SU-DHL-6 (cell line): ENCODE results near the gene CLEC20A.

Source experiments
- H2AFZ ChIP-seq: fragments of 200-600 bp; sonication (generic); 2 replicates; pipeline ENCODE4 v1.6.1; 2014; ENCODE audit warnings: low read depth, mild to moderate bottlenecking, moderate library complexity, mixed read lengths, antibody characterized with exemption, low read length; ENCODE audit not compliant: severe bottlenecking
- H3F3A ChIP-seq: fragments of 200-600 bp; shearing (Covaris generic); 2 replicates; pipeline ENCODE4 v1.6.0; 2016; ENCODE audit warnings: antibody characterized with exemption, mild to moderate bottlenecking; ENCODE audit not compliant: insufficient read depth
- H3K27ac ChIP-seq: fragments of 200-600 bp; sonication (generic); 2 replicates; pipeline ENCODE4 v1.5.1; 2016; ENCODE audit warnings: low read depth, mild to moderate bottlenecking, low read length, moderate library complexity, mixed read lengths
- H3K27me3 ChIP-seq: fragments of 200-600 bp; sonication (generic), shearing (Covaris generic); 2 replicates; pipeline ENCODE4 v1.6.0; 2014; ENCODE audit warnings: mild to moderate bottlenecking, low read length
- H3K36me3 ChIP-seq: fragments of 200-600 bp; sonication (generic); 2 replicates; pipeline ENCODE4 v1.6.1; 2014; ENCODE audit warnings: mild to moderate bottlenecking, low read length, mixed read lengths
- H3K4me2 ChIP-seq: fragments of 300-600, 200-600 bp; shearing (Covaris generic), sonication (generic); 2 replicates; pipeline ENCODE4 v1.6.0; 2014; ENCODE audit warnings: low read length, low read depth, mild to moderate bottlenecking; ENCODE audit not compliant: poor library complexity, severe bottlenecking
- H3K4me3 ChIP-seq: fragments of 200-600 bp; sonication (generic); 2 replicates; pipeline ENCODE4 v1.5.1; 2014; ENCODE audit warnings: antibody characterized with exemption, low read length, mild to moderate bottlenecking, mixed read lengths; ENCODE audit not compliant: insufficient read depth, poor library complexity, severe bottlenecking
- H3K79me2 ChIP-seq: fragments of 200-600 bp; sonication (generic); 2 replicates; pipeline ENCODE4 v1.6.1; 2014; ENCODE audit warnings: mild to moderate bottlenecking, low read length, moderate library complexity; ENCODE audit not compliant: insufficient read depth
- H3K9ac ChIP-seq: fragments of 200-600 bp; sonication (generic); 2 replicates; pipeline ENCODE4 v1.7.0; 2014; ENCODE audit warnings: mild to moderate bottlenecking, low read length
- H3K9me2 ChIP-seq: fragments of 200-600 bp; sonication (generic); replicated peaks from 2 replicates; pipeline ENCODE4 v1.6.1; 2014; ENCODE audit warnings: low read length; ENCODE audit not compliant: insufficient read depth
- H3K9me3 ChIP-seq: fragments of 200-600 bp; sonication (generic); 2 replicates; pipeline ENCODE4 v1.6.1; 2014; ENCODE audit warnings: low read length, mixed read lengths; ENCODE audit not compliant: insufficient read depth
- H4K20me1 ChIP-seq: fragments of 200-600 bp; sonication (generic); 2 replicates; pipeline ENCODE4 v1.6.1; 2014; ENCODE audit warnings: low read depth, mild to moderate bottlenecking, antibody characterized with exemption, low read length, moderate library complexity, mixed read lengths
- EZH2phosphoT487 ChIP-seq: fragments of 200-600 bp; sonication (generic), shearing (Covaris generic); conservative IDR thresholded peaks from 2 replicates; pipeline ENCODE4 v1.6.1; 2018; ENCODE audit warnings: mild to moderate bottlenecking, antibody characterized with exemption, low read length, moderate library complexity, mixed read lengths
- TF ChIP-seq, protein P1 (sequence below): fragments of 200-600 bp; sonication (generic); IDR thresholded peaks from one replicate; pipeline ENCODE4 v1.5.1; 2017; ENCODE audit warnings: antibody characterized with exemption, mild to moderate bottlenecking, low read length, moderate library complexity; ENCODE audit not compliant: insufficient read depth, poor library complexity, severe bottlenecking

CLEC20A gene

DNA sequence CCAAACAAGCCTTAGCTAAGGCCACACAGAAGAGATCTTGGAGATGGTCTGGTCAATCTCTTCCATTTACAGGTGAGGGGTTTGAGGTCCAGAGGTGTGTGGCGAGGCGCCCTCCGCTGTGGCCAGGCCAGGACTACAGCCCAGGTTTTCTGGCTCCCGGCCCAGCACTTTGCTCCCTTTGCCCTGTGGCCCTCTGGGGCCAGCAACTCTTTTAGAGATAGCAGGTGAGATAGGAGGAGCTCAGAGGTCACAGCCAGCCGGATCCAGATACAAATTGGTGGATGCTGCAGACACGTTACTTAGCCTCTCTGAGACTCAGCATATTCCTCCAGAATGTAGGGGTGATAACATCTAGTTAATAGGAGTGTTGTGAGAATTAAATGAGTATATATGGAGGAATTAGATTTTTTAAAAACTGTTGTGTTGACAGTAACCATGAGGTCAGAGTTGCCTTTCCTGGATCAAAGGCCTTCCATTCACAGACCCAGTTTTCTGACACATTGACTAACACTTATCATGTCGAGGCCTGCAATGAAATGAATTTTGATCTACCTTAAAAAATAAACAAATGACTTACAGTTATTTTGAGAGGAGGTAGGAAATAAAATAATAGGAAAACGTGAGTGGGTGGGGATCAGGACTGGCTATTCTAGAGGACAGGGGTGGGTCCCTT, 32.7 kb upstream of the CLEC20A start:
- no peak overlapping the region for H3K27ac ChIP-seq
- H3K79me2 ChIP-seq: no peaks in the 10 kb centered on the region
- no peaks in the 10 kb centered on the region for H3K27me3 ChIP-seq
- H3K9me3 ChIP-seq: no peaks in the 10 kb centered on the region
- H3F3A ChIP-seq: no peaks in the 10 kb centered on the region
- H4K20me1 ChIP-seq: no peaks in the 10 kb centered on the region
- H3K9ac ChIP-seq: no peak overlapping the region
- H3K9me2 ChIP-seq: no peaks in the 10 kb centered on the region
- no peak overlapping the region for H2AFZ ChIP-seq
- TF ChIP-seq, protein P1, sequence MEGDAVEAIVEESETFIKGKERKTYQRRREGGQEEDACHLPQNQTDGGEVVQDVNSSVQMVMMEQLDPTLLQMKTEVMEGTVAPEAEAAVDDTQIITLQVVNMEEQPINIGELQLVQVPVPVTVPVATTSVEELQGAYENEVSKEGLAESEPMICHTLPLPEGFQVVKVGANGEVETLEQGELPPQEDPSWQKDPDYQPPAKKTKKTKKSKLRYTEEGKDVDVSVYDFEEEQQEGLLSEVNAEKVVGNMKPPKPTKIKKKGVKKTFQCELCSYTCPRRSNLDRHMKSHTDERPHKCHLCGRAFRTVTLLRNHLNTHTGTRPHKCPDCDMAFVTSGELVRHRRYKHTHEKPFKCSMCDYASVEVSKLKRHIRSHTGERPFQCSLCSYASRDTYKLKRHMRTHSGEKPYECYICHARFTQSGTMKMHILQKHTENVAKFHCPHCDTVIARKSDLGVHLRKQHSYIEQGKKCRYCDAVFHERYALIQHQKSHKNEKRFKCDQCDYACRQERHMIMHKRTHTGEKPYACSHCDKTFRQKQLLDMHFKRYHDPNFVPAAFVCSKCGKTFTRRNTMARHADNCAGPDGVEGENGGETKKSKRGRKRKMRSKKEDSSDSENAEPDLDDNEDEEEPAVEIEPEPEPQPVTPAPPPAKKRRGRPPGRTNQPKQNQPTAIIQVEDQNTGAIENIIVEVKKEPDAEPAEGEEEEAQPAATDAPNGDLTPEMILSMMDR: no peak
- no peak for TF ChIP-seq EZH2phosphoT487
- no peak overlapping the region for H3K4me3 ChIP-seq
- H3K36me3 ChIP-seq: no peaks in the 10 kb centered on the region
- no peak overlapping the region for H3K4me2 ChIP-seq

DNA sequence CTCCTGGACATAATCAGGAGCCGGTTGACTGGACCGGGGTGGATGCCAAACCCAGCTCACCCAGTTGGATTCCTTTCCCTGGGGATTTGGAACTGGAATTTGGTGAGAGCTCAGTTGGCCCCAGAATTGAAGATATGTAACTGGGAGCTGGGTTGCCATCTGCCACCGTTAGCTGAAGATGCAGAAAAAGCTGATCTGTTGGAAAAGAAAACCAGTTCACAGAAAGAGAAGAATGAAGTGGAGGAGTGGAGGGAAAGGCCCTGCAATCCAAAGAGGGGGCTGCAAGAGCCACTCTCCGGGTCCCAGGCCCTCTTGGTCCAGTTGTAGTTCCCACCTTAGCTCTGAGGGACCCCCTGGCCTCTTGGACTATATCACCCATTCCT, 32.2 kb upstream of the CLEC20A start:
- Histone ChIP-seq H3K9me3 (no peaks in the 10 kb centered on the region), H3K4me3 (no peak overlapping the region), H3K4me2 (no peak overlapping the region), H3K9me2 (no peaks in the 10 kb centered on the region), H4K20me1 (no peaks in the 10 kb centered on the region), H3K9ac (no peak overlapping the region), H2AFZ (no peak overlapping the region), H3K27ac (no peak overlapping the region), H3K79me2 (no peaks in the 10 kb centered on the region), H3K27me3 (no peaks in the 10 kb centered on the region), H3F3A (no peaks in the 10 kb centered on the region), H3K36me3 (no peaks in the 10 kb centered on the region)
- TF ChIP-seq, protein P1: no peak
- no peak for TF ChIP-seq EZH2phosphoT487

DNA sequence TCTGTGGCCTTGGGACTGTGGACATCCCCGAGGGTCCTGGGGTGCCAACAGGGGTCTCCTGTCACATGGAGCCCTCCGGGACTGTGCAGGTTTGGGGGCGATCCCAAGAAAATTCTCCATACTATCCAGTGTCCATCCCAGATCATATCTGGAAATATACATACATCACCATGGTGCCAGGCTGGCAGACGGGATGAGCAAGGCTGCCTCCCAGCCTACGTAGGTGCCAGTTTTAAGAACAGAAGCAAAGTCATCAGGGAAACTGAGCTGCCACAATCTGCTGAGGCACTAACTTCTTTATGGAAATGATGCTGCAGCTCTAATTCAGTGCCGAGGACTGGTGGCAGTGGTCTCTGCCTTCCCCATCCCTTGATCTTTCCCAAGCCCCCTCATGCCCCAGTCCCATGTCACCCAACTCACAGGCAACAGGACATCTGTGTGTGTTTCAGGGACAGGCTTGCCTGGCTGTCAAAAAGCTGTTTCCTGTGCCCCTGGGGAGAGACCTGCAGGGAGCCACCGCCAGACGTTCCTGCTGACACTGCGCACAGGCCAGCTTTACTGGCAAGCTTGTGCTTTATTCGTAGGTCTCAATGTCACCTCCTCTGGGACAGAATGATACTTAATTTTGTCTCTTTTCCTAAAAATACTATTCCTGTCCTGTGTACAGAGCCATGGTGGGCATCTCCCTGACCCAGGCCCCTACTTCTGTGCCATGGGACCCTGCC, 31.6 kb upstream of the CLEC20A start:
- no peaks in the 10 kb centered on the region for H3F3A ChIP-seq
- H4K20me1 ChIP-seq: no peaks in the 10 kb centered on the region
- no peaks in the 10 kb centered on the region for H3K9me3 ChIP-seq
- no peaks in the 10 kb centered on the region for H3K9me2 ChIP-seq
- no peaks in the 10 kb centered on the region for H3K27me3 ChIP-seq
- TF ChIP-seq EZH2phosphoT487: no peak
- TF ChIP-seq, protein P1: no peak
- no peak overlapping the region for H3K4me3 ChIP-seq
- H3K79me2 ChIP-seq: no peaks in the 10 kb centered on the region
- H2AFZ ChIP-seq: no peak overlapping the region
- H3K27ac ChIP-seq: no peak overlapping the region
- H3K4me2 ChIP-seq: no peak overlapping the region
- no peaks in the 10 kb centered on the region for H3K36me3 ChIP-seq
- no peak overlapping the region for H3K9ac ChIP-seq
